HL-60 (cell line): ENCODE measurements around the gene HTR2B.
"Not testable (repeated sequence)": the region's sequence is repeated elsewhere in the genome, so short reads cannot be mapped to it uniquely, and the experiment has no call there.

Source experiments
- DNase-seq, 2 experiments: peaks; one replicate each; pipeline ENCODE4 v3.0.0-alpha.2; 2010 to 2020; ENCODE audit warnings: low read depth in 1 of 2, low spot score in 1 of 2
- H3K27ac ChIP-seq: fragments of 250-450 bp; sonication (Bioruptor Pico); replicated peaks from 2 replicates; pipeline ENCODE4 v1.5.1; 2020; ENCODE audit warnings: mild to moderate bottlenecking, moderate library complexity
- H3K27me3 ChIP-seq: fragments of 250-450 bp; sonication (Bioruptor Pico); 2 replicates; pipeline ENCODE4 v1.5.1; 2021; ENCODE audit warnings: mild to moderate bottlenecking, moderate library complexity; ENCODE audit not compliant: insufficient read depth, poor library complexity, severe bottlenecking
- H3K4me3 ChIP-seq: replicated peaks from 2 replicates; pipeline ENCODE4 v1.5.1; 2011; ENCODE audit warnings: mild to moderate bottlenecking, control low read depth, low read length; ENCODE audit not compliant: insufficient read depth
- GABPA ChIP-seq: IDR thresholded peaks from 2 replicates; pipeline ENCODE4 v1.6.1; 2012; ENCODE audit warnings: low read depth
- POLR2AphosphoS5 ChIP-seq: IDR thresholded peaks from 2 replicates; pipeline ENCODE4 v1.6.1; 2012; ENCODE audit warnings: low read depth
- SPI1 ChIP-seq: IDR thresholded peaks from 2 replicates; pipeline ENCODE4 v1.6.1; 2012; ENCODE audit warnings: low read depth, mild to moderate bottlenecking, borderline replicate concordance
- TF ChIP-seq, protein P1 (sequence below): IDR thresholded peaks from one replicate; pipeline ENCODE4 v1.5.1; 2011; ENCODE audit warnings: low read length, control low read depth, inconsistent platforms; ENCODE audit not compliant: insufficient read depth
- TF ChIP-seq, protein P2 (sequence below): IDR thresholded peaks from 2 replicates; pipeline ENCODE4 v1.6.1; 2012; ENCODE audit warnings: low read depth; ENCODE audit not compliant: insufficient replicate concordance

The HTR2B gene

DNA sequence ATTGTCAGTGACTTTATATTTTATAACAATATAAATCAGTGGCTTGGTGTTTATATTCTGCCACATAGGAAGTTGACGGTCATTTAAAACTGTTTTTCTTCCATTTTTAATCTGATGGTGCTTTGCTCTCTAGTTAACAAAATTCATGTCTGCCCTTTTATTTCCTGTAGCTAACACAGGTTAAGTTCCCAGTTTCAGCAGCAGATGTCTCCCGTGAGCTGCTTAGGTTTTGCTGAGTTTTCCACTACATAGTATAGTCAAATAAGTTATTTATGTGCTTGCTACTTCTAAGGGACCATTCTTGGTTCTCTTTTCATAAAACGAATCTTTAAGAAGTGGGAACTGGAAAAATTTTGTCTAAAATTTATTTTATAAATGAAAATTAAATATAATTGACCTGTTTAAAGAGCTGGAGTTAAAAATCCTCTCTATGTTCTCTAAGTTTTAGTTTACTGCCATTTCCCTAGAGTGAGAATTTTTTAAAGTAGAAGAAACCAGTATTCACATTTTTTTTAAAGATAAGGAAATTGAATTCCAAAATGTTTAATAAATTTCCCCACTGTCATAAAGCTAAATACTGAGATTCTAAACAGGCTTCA, 20.6 kb downstream of the HTR2B start:
- peak; percentile 12 to 55 for DNase-seq
- Histone ChIP-seq H3K4me3 (no peak overlapping the region), H3K27ac (no peak overlapping the region), H3K27me3 (no peaks in the 10 kb centered on the region)
- TF ChIP-seq POLR2AphosphoS5: no peak
- TF ChIP-seq, protein P1, sequence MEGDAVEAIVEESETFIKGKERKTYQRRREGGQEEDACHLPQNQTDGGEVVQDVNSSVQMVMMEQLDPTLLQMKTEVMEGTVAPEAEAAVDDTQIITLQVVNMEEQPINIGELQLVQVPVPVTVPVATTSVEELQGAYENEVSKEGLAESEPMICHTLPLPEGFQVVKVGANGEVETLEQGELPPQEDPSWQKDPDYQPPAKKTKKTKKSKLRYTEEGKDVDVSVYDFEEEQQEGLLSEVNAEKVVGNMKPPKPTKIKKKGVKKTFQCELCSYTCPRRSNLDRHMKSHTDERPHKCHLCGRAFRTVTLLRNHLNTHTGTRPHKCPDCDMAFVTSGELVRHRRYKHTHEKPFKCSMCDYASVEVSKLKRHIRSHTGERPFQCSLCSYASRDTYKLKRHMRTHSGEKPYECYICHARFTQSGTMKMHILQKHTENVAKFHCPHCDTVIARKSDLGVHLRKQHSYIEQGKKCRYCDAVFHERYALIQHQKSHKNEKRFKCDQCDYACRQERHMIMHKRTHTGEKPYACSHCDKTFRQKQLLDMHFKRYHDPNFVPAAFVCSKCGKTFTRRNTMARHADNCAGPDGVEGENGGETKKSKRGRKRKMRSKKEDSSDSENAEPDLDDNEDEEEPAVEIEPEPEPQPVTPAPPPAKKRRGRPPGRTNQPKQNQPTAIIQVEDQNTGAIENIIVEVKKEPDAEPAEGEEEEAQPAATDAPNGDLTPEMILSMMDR: peak; percentile 57

DNA sequence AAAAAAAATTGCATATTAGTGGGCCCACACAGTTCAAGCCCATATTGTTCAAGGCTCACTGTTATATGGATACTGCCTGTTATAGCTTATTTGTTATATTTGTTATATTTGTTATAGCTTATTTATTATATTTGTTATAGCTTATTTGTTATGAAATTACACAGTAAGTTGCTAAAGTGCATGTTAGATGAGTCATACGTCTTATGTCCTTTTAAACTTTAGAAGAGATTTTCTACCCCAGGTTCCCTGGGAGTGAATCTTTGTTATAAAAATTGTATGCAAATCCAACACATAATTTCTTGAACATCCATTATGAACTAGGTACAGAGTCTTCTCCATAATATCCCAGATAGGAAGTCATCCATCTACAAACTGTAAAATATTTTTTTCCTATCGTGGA, 22.1 kb downstream of the HTR2B start:
- no peak for DNase-seq
- H3K27ac ChIP-seq: no peak overlapping the region
- H3K27me3 ChIP-seq: no peaks in the 10 kb centered on the region
- TF ChIP-seq GABPA (no peak), SPI1 (no peak), POLR2AphosphoS5 (no peak)
- TF ChIP-seq, protein P2, sequence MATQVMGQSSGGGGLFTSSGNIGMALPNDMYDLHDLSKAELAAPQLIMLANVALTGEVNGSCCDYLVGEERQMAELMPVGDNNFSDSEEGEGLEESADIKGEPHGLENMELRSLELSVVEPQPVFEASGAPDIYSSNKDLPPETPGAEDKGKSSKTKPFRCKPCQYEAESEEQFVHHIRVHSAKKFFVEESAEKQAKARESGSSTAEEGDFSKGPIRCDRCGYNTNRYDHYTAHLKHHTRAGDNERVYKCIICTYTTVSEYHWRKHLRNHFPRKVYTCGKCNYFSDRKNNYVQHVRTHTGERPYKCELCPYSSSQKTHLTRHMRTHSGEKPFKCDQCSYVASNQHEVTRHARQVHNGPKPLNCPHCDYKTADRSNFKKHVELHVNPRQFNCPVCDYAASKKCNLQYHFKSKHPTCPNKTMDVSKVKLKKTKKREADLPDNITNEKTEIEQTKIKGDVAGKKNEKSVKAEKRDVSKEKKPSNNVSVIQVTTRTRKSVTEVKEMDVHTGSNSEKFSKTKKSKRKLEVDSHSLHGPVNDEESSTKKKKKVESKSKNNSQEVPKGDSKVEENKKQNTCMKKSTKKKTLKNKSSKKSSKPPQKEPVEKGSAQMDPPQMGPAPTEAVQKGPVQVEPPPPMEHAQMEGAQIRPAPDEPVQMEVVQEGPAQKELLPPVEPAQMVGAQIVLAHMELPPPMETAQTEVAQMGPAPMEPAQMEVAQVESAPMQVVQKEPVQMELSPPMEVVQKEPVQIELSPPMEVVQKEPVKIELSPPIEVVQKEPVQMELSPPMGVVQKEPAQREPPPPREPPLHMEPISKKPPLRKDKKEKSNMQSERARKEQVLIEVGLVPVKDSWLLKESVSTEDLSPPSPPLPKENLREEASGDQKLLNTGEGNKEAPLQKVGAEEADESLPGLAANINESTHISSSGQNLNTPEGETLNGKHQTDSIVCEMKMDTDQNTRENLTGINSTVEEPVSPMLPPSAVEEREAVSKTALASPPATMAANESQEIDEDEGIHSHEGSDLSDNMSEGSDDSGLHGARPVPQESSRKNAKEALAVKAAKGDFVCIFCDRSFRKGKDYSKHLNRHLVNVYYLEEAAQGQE: no peak
- TF ChIP-seq, protein P1: no peak
- H3K4me3 ChIP-seq: no peak overlapping the region

DNA sequence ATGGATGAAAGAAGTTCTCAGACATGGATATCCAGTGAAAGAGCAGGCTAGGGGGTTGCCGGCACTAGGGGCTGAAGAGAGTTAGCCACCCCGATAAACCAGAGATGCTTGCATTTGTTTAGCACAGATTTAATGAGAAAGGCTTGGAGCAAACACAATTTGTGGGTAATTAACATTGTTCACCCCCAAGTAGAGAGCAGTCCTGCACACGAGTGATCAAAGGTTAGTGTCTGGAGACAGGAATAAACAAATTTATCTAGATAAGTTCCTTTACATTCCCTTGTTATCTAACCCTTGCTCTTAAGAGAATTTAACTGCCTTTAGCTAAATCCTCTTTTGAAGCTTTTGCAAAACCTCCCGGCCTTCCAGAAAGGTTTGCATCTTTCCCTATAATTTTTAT, 23.9 kb downstream of the HTR2B start:
- H3K27me3 ChIP-seq: no peaks in the 10 kb centered on the region
- no peak for TF ChIP-seq GABPA
- TF ChIP-seq POLR2AphosphoS5: no peak
- TF ChIP-seq, protein P1: no peak
- TF ChIP-seq SPI1: no peak
- TF ChIP-seq, protein P2: no peak
- no peak overlapping the region for H3K27ac ChIP-seq
- no peak overlapping the region for H3K4me3 ChIP-seq
- no peak for DNase-seq

DNA sequence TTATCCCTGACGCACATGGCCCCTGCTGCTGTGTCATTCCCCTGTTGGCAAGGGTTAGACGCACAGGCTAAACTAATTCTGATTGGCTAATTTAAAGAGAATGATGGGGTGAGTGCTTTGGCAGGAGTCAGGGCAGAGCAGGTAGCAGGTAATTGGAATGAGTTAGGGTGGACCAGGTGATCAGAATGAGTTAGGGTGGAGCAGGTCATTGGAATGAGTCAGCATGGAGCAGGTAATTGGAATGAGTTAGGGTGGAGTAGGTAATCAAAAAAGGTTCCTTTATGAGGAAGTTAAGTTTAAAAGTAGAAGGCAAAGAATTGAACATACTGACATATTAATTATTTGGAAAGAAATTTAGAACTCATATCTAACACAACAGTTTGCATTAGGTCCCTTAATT, 24.5 kb downstream of the HTR2B start:
- not testable (repeated sequence) for H3K27me3 ChIP-seq, DNase-seq, H3K4me3 ChIP-seq, H3K27ac ChIP-seq
